CD4-positive, alpha-beta T cell treated with Interleukin-15 for 1 hour (primary cell): ENCODE data around the gene TEX11.
A peak's percentile ranks its signal among the peaks of the same experiment; 100 is the strongest.
"Not testable (repeated sequence)": the region's sequence is repeated elsewhere in the genome, so short reads cannot be mapped to it uniquely, and the experiment has no call there.

ENCODE experiments used
- DNase-seq: peaks from one replicate; pipeline ENCODE4 v3.0.0-alpha.2; 2020

TEX11 gene

GRCh38 chrX:70908541-70908940 lies at the start of gene TEX11:
TSS of gene TEX11 (minus strand) at chrX:70908711. CDS start at chrX:70907789, 922 bp downstream.
- no peak for DNase-seq

DNA sequence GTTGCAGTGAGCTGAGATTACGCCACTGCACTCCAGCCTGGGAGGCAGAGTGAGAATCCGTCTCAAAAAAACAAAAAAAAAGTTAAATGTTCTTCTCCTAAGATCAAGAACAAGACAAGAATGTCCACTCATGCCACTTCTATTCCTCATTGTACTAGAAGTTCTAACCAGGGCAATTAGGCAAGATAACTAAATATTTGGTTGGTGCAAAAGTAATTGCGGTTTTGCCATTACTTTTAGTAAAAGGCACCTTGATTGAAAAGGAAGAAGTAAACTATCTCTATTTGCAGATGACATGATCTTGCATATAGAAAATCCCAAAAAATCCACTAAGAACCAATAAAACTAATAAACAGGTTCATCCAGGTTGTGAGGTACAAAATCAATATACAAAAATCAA lies 46.4 kb upstream of the TEX11 start:
- DNase-seq, result no peak

- DNase-seq, result no peak
Observed at GRCh38 chrX:70924294-70924911, 15.9 kb upstream of the TEX11 start.

GRCh38 chrX:70922774-70923473 lies 14.4 kb upstream of the TEX11 start:
- no peak for DNase-seq

- no peak for DNase-seq
Observed at GRCh38 chrX:70921709-70922352, 13.3 kb upstream of the TEX11 start.

DNA sequence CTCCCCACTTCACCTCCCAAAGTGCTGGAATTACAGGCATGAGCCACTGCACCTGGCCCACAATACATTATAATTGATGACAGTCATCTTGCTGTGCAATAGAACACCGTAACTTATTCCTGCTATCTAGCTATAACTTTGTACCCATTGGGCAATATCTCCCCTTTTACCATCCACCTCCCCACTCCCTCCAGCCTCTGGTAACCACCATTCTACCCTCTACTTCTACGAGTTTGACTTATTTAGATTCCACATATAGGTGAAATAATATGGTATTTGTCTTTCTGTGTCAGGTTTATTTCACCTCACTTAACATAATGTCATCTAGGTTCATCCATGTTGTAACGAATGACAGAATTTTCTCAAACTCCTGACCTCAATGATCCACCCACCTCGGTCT lies 8.2 kb upstream of the TEX11 start:
- no peak for DNase-seq

- no peak for DNase-seq
Observed at GRCh38 chrX:70907900-70908299, 611 bp downstream of the TEX11 start.

- no peak for DNase-seq
Observed at GRCh38 chrX:70901465-70901864, 7.0 kb downstream of the TEX11 start.

- DNase-seq, result not testable (repeated sequence)
Observed at GRCh38 chrX:70890441-70890840, 18.1 kb downstream of the TEX11 start.

DNA sequence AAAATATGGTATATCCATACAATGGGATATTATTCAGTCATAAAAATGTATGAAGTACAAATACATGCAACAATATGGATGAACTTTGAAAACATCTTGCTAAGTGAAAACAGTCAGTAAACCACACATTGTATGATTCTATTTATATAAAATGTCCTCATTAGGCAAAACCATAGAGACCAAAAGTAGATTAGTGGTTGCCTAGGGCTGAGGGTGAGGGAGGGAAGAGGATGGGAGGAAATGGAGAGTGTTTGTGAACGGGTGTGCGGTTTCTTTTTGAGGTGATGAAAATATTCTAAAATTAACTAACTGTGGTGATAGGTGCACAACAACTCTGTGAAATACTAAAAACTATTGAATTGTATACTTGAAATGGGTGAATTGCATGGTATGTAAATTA lies 29.6 kb downstream of the TEX11 start:
- no peak for DNase-seq

- no peak for DNase-seq
Observed at GRCh38 chrX:70852294-70852693, 56.2 kb downstream of the TEX11 start.

GRCh38 chrX:70844081-70844480 lies 64.4 kb downstream of the TEX11 start:
- DNase-seq, result not testable (repeated sequence)

- DNase-seq, result not testable (repeated sequence)
Observed at GRCh38 chrX:70843620-70844019, 64.9 kb downstream of the TEX11 start.

GRCh38 chrX:70834589-70834988 lies 73.9 kb downstream of the TEX11 start:
- DNase-seq, result no peak

GRCh38 chrX:70826715-70827114 lies 81.8 kb downstream of the TEX11 start:
- no peak for DNase-seq

DNA sequence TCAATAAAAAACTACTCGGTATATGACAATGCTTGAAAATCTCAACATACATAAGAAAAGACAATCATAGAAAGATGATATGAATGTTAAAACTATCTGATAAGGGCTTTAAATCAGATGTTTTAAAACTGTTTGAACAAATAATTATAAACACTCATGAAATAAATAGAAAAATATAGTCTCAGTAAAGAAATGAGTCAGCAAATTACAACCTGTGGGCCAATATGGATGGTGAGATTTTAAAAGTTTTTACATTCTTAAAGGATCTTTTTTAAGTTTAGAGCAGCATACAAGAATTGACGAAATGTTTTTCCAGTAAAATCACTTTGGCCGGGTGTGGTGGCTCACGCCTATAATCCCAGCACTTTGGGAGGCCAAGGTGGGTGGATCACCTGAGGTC lies 83.1 kb downstream of the TEX11 start:
- no peak for DNase-seq

- no peak for DNase-seq
Observed at GRCh38 chrX:70808942-70809940, 99.3 kb downstream of the TEX11 start.

DNA sequence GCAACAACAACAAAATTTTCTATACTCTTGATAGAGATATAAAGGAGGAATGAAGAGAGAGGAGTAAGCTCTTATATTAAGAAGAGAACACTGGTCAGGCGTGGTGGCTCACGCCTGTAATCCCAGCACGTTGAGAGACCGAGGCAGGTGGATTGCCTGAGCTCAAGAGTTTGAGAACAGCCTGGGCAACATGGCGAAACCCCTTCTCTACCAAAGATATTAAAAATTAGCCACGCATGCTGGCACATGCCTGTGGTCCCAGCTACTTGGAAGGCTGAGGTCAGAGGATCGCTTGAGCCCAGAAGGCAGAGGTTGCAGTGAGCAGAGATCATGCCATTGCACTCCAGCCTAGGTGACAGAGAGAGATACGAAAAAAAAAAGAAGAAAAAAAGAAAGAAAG lies 102.4 kb downstream of the TEX11 start:
- DNase-seq, result no peak

DNA sequence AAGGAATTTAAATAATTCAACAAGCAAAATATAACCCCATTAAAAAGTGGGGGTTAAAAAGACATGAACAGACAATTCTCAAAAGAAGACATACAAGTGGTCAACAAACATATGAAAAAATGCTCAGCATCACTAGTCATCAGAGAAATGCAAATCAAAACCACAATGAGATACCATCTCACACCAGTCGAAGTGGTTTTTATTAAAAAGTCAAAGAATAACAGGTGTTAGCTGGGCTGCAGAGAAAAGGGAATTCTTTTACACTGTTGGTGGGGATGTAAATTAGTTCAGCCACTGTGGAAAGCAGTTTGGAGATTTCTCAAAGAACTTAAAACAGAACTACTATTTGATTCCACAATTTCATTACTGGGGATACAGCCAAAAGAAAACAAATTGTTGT lies 111.8 kb downstream of the TEX11 start:
- not testable (repeated sequence) for DNase-seq

DNA sequence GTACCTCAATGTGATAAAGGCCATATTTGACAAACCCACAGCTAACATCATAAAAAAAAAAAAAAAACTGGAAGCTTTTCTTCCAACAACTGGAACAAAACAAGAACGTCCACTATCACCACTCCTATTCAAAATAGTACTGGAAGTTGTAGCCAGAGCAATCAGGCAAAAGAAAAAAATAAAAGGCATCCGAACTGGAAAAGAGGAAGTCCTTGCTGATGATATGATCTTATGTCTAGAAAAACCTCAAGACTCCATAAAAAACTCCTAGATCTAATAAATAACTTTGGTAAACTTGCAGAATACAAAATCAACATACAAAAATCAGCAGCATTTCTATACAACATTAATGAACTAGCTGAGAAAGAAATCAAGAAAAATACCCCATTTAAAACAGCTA lies 134.3 kb downstream of the TEX11 start:
- no peak for DNase-seq

DNA sequence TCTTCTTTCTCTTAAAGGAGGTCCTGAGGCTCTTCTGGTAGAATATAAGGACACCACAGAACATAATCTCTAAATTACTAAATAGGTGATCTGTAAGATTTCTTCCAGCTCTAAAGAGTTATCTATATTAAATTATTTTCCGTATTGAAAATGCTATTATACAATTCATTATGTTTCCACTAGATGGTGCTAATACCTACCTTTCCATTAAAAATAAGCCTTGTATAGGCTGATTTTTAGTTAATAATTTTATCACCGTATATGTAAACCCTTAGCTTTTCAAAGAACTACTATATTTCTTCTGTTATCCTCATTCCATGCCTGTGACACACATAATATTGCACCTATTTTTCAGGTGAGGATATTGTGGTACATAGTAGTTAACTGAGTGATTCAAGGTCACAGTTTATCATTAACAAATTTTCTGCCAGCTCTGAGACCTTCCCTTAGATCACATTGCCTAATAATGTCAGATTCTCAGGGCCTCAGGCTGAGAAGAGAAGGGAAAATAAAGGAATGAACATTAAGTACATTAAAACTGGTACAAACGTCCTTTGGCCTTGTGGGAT lies 138.8 kb downstream of the TEX11 start:
- no peak for DNase-seq

GRCh38 chrX:70762285-70762684 lies 146.2 kb downstream of the TEX11 start:
- no peak for DNase-seq

- peak; percentile 45 for DNase-seq
Observed at GRCh38 chrX:70755850-70756249, 152.7 kb downstream of the TEX11 start.
